Measurements from ENCODE around the gene SIRT6.

GRCh38 chr19:4149518-4150288 lies 32.7 kb downstream of the SIRT6 start:
- no peak for TF ChIP-seq CTCF (IDR thresholded peaks at IDR 0.05)
- no peak for TF ChIP-seq POLR2A (IDR thresholded peaks at IDR 0.05)

All from upper lobe of left lung (tissue), 4 donors.